K562 (cell line): ENCODE data around the gene TMEM61. TPM values are rescaled to one million over a fixed set of nuclear protein-coding genes. Genes with fewer than 3 reads are reported as not detected.

ENCODE experiments used
- FOSL1 ChIP-seq: fragments of 200-800 bp; sonication (Bioruptor generic); conservative IDR thresholded peaks from 2 replicates; pipeline ENCODE4 v1.6.1; 2016; ENCODE audit warnings: missing genetic modification characterization, missing compliant biosample characterization
- POLR2AphosphoS2 ChIP-seq: IDR thresholded peaks from 2 replicates; pipeline ENCODE4 v1.6.1; 2012; ENCODE audit warnings: low read length, improper control_type of control experiment
- TEAD2 ChIP-seq: fragments of 450-650 bp; IDR thresholded peaks from 2 replicates; pipeline ENCODE4 v1.6.1; 2016; ENCODE audit warnings: missing genetic modification characterization, control low read depth, missing compliant biosample characterization
- TOE1 ChIP-seq, 2 experiments: fragments of 450-650 bp in 1 of 2; sonication (generic) in 1 of 2; formaldehyde crosslinking in 1 of 2; IDR thresholded peaks; 2 replicates each; pipeline versions ENCODE4 v1.7.1 to v1.8.0; 2016 to 2022; ENCODE audit warnings: borderline replicate concordance in 2 of 2, mild to moderate bottlenecking in 2 of 2, antibody characterized with exemption in 1 of 2, inconsistent platforms in 1 of 2, low read depth in 1 of 2, missing genetic modification reagents in 1 of 2, moderate library complexity in 1 of 2
- ZNF408 ChIP-seq: fragments of 250-450 bp; sonication (Bioruptor Pico); IDR thresholded peaks from 2 replicates; pipeline ENCODE4 v1.4.0; 2020; ENCODE audit warnings: low read depth, mild to moderate bottlenecking, moderate library complexity
- ZNF644 ChIP-seq: fragments of 200-800 bp; sonication (Bioruptor generic); IDR thresholded peaks from 2 replicates; pipeline ENCODE4 v1.6.1; 2016; ENCODE audit warnings: low read depth, missing genetic modification characterization, missing compliant biosample characterization
- polyA plus RNA-seq, 8 experiments: library from polyadenylated mRNA; depleted of rRNA in 4 of 8; stranded (reverse) in 5 of 8; unstranded in 3 of 8; fragments of >200 nt; fragmentation: Nextera tagmentation in 2 of 8; fragmentation: Illumina TruSeq in 1 of 8; extraction: Ambion mirVana in 2 of 8; extraction: Trizol in 1 of 8; gene quantifications; 2 replicates each; pipeline versions ENCODE4 v1.2.1 to v1.2.3, GENCODE V29; 2011 to 2014; ENCODE audit warnings: inconsistent platforms in 1 of 8, missing spikeins in 1 of 8
- total RNA-seq, 7 experiments: library from RNA; depleted of rRNA in 6 of 7; stranded (reverse); fragments of >200 nt in 6 of 7; fragmentation: Illumina TruSeq in 2 of 7; extraction: Trizol in 2 of 7; gene quantifications; 2 replicates each; pipeline versions ENCODE4 v1.2.1 to v1.2.3, GENCODE V29; 2011 to 2021; ENCODE audit warnings: low replicate concordance in 1 of 7
- TF ChIP-seq, protein P1 (sequence below), 2 experiments: fragments of 450-650 bp in 1 of 2; sonication (generic) in 1 of 2; formaldehyde crosslinking in 1 of 2; IDR thresholded peaks; 2 replicates each; pipeline versions ENCODE4 v1.7.1 to v1.9.0; 2016 to 2022; ENCODE audit warnings: inconsistent platforms in 1 of 2, mild to moderate bottlenecking in 1 of 2, missing genetic modification reagents in 1 of 2
- TF ChIP-seq, protein P2 (sequence below): sonication (generic); formaldehyde crosslinking; IDR thresholded peaks from 2 replicates; pipeline ENCODE4 v1.8.1; 2023; ENCODE audit warnings: mild to moderate bottlenecking, missing genetic modification reagents
- TF ChIP-seq, protein P3 (sequence below): sonication (generic); formaldehyde crosslinking; IDR thresholded peaks from 2 replicates; pipeline ENCODE4 v1.9.0; 2022; ENCODE audit warnings: mild to moderate bottlenecking, missing genetic modification reagents
- TF ChIP-seq, protein P4 (sequence below): IDR thresholded peaks from 3 replicates; pipeline ENCODE4 v1.6.1; 2011; ENCODE audit warnings: borderline replicate concordance, mild to moderate bottlenecking, moderate library complexity; ENCODE audit not compliant: insufficient read length; ENCODE audit errors: extremely low read depth

TMEM61 gene
- total and polyA plus RNA-seq, 9 of the 15 experiments (the other 6 are each of a cell fraction or from before 2014, with no cell fraction given): not detected

DNA sequence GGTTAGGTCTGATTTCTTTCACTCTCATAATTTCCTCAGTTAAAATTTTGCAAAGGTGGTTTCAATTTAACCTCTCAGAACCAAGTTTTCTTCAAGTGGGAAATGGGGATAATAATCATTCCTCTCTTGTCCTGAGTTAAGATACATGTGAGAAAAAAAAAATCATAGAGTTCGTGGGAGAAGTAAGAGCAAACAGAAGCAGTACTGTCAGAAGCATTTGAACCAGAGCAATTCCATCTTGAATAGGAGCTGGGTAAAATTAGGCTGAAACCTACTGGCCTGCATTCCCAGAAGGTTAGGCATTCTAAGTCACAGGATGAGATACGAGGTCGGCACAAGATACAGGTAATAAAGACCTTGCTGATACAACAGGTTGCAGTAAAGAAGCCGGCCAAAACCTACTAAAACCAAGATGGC lies 28.6 kb upstream of the TMEM61 start (continued):
- TF ChIP-seq, protein P1, sequence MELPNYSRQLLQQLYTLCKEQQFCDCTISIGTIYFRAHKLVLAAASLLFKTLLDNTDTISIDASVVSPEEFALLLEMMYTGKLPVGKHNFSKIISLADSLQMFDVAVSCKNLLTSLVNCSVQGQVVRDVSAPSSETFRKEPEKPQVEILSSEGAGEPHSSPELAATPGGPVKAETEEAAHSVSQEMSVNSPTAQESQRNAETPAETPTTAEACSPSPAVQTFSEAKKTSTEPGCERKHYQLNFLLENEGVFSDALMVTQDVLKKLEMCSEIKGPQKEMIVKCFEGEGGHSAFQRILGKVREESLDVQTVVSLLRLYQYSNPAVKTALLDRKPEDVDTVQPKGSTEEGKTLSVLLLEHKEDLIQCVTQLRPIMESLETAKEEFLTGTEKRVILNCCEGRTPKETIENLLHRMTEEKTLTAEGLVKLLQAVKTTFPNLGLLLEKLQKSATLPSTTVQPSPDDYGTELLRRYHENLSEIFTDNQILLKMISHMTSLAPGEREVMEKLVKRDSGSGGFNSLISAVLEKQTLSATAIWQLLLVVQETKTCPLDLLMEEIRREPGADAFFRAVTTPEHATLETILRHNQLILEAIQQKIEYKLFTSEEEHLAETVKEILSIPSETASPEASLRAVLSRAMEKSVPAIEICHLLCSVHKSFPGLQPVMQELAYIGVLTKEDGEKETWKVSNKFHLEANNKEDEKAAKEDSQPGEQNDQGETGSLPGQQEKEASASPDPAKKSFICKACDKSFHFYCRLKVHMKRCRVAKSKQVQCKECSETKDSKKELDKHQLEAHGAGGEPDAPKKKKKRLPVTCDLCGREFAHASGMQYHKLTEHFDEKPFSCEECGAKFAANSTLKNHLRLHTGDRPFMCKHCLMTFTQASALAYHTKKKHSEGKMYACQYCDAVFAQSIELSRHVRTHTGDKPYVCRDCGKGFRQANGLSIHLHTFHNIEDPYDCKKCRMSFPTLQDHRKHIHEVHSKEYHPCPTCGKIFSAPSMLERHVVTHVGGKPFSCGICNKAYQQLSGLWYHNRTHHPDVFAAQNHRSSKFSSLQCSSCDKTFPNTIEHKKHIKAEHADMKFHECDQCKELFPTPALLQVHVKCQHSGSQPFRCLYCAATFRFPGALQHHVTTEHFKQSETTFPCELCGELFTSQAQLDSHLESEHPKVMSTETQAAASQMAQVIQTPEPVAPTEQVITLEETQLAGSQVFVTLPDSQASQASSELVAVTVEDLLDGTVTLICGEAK (IDR thresholded peaks at IDR 0.05): no peak
- TF ChIP-seq, protein P1 (CRISPR knock-in tag; IDR thresholded peaks at IDR 0.05): no peak
- no peak for TF ChIP-seq TEAD2 (tag)
- 0 out of 2 replicates have a peak, but pooled peaks have one; percentile 52 for TF ChIP-seq ZNF644 (tag)
- TF ChIP-seq, protein P2, sequence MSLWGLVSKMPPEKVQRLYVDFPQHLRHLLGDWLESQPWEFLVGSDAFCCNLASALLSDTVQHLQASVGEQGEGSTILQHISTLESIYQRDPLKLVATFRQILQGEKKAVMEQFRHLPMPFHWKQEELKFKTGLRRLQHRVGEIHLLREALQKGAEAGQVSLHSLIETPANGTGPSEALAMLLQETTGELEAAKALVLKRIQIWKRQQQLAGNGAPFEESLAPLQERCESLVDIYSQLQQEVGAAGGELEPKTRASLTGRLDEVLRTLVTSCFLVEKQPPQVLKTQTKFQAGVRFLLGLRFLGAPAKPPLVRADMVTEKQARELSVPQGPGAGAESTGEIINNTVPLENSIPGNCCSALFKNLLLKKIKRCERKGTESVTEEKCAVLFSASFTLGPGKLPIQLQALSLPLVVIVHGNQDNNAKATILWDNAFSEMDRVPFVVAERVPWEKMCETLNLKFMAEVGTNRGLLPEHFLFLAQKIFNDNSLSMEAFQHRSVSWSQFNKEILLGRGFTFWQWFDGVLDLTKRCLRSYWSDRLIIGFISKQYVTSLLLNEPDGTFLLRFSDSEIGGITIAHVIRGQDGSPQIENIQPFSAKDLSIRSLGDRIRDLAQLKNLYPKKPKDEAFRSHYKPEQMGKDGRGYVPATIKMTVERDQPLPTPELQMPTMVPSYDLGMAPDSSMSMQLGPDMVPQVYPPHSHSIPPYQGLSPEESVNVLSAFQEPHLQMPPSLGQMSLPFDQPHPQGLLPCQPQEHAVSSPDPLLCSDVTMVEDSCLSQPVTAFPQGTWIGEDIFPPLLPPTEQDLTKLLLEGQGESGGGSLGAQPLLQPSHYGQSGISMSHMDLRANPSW (CRISPR knock-in tag): no peak
- TF ChIP-seq FOSL1 (tag): no peak
- no peak for TF ChIP-seq ZNF408 (CRISPR knock-in tag)
- no peak for TF ChIP-seq POLR2AphosphoS2
- no peak for TF ChIP-seq TOE1 (IDR thresholded peaks at IDR 0.05; ENCODE audit: borderline replicate concordance)
- TF ChIP-seq TOE1 (CRISPR knock-in tag; IDR thresholded peaks at IDR 0.05; ENCODE audit: borderline replicate concordance, low read depth): no peak
- TF ChIP-seq, protein P3, sequence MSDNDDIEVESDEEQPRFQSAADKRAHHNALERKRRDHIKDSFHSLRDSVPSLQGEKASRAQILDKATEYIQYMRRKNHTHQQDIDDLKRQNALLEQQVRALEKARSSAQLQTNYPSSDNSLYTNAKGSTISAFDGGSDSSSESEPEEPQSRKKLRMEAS (CRISPR knock-in tag): no peak
- TF ChIP-seq, protein P4, sequence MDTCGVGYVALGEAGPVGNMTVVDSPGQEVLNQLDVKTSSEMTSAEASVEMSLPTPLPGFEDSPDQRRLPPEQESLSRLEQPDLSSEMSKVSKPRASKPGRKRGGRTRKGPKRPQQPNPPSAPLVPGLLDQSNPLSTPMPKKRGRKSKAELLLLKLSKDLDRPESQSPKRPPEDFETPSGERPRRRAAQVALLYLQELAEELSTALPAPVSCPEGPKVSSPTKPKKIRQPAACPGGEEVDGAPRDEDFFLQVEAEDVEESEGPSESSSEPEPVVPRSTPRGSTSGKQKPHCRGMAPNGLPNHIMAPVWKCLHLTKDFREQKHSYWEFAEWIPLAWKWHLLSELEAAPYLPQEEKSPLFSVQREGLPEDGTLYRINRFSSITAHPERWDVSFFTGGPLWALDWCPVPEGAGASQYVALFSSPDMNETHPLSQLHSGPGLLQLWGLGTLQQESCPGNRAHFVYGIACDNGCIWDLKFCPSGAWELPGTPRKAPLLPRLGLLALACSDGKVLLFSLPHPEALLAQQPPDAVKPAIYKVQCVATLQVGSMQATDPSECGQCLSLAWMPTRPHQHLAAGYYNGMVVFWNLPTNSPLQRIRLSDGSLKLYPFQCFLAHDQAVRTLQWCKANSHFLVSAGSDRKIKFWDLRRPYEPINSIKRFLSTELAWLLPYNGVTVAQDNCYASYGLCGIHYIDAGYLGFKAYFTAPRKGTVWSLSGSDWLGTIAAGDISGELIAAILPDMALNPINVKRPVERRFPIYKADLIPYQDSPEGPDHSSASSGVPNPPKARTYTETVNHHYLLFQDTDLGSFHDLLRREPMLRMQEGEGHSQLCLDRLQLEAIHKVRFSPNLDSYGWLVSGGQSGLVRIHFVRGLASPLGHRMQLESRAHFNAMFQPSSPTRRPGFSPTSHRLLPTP: no peak
